Measurements from ENCODE around the gene TENM4. TPM values are rescaled to one million over a fixed set of nuclear protein-coding genes. Genes with fewer than 3 reads are reported as not detected.

TENM4 gene
- total RNA-seq, 1 experiment from 2014 or later: 9.9 TPM

GRCh38 chr11:78768971-78769370 is 671.9 kb downstream of the TENM4 start:
- H3K4me3 Mint-ChIP-seq (ENCODE audit: unreplicated experiment): no peak overlapping the region
- TF ChIP-seq CTCF (IDR thresholded peaks at IDR 0.05; ENCODE audit: unreplicated experiment): no peak
- no TSS peak for BruUV-seq (replicated peaks)
- H3K9me3 Mint-ChIP-seq (ENCODE audit: unreplicated experiment): no peaks in the 10 kb centered on the region
- H3K27me3 Mint-ChIP-seq (ENCODE audit: insufficient read depth, unreplicated experiment): no peaks in the 10 kb centered on the region
- H3K36me3 Mint-ChIP-seq (ENCODE audit: insufficient read depth, unreplicated experiment): no peaks in the 10 kb centered on the region
- intact Hi-C loops (cut with micrococcal nuclease): no loop called here
- POLR2A ChIA-PET: no interaction called here
- CTCF ChIA-PET: no interaction called here
- H3K27ac Mint-ChIP-seq (ENCODE audit: low read depth, unreplicated experiment): no peak overlapping the region
- no peak for DNase-seq (ENCODE audit: unreplicated experiment)
- H3K4me1 Mint-ChIP-seq (ENCODE audit: insufficient read depth, unreplicated experiment): no peaks in the 10 kb centered on the region

- BruUV-seq (replicated peaks): no TSS peak
Observed at GRCh38 chr11:78768345-78768744, 672.5 kb downstream of the TENM4 start.

GRCh38 chr11:78767027-78767932 is 673.5 kb downstream of the TENM4 start:
- intact Hi-C loops (cut with micrococcal nuclease): no loop called here
- CTCF ChIA-PET: interaction anchor here (0.6 kb wide), 1 partner anchor 348 kb away, joined by 3 read pairs; no protein-coding TSS in a partner anchor
- no peaks in the 10 kb centered on the region for H3K36me3 Mint-ChIP-seq (ENCODE audit: insufficient read depth, unreplicated experiment)

More at GRCh38 chr11:78768345-78768744, 672.5 kb downstream of the TENM4 start:
- DNase-seq (ENCODE audit: unreplicated experiment): no peak
- ChIA-PET POLR2A (no interaction called here), CTCF (interaction anchor here (0.7 kb wide), 1 partner anchor 12 kb away, joined by 3 read pairs; no protein-coding TSS in a partner anchor)
- H3K4me3 Mint-ChIP-seq (ENCODE audit: unreplicated experiment): no peak overlapping the region
- no peaks in the 10 kb centered on the region for H3K36me3 Mint-ChIP-seq (ENCODE audit: insufficient read depth, unreplicated experiment)
- no peaks in the 10 kb centered on the region for H3K9me3 Mint-ChIP-seq (ENCODE audit: unreplicated experiment)
- no peaks in the 10 kb centered on the region for H3K4me1 Mint-ChIP-seq (ENCODE audit: insufficient read depth, unreplicated experiment)
- TF ChIP-seq CTCF (IDR thresholded peaks at IDR 0.05; ENCODE audit: unreplicated experiment): no peak
- no peaks in the 10 kb centered on the region for H3K27me3 Mint-ChIP-seq (ENCODE audit: insufficient read depth, unreplicated experiment)
- no peak overlapping the region for H3K27ac Mint-ChIP-seq (ENCODE audit: low read depth, unreplicated experiment)
- intact Hi-C loops (cut with micrococcal nuclease): no loop called here

More at GRCh38 chr11:78767027-78767932, 673.5 kb downstream of the TENM4 start:
- Mint-ChIP-seq H3K4me1 (ENCODE audit: insufficient read depth, unreplicated experiment) (no peaks in the 10 kb centered on the region), H3K9me3 (ENCODE audit: unreplicated experiment) (no peaks in the 10 kb centered on the region), H3K27ac (ENCODE audit: low read depth, unreplicated experiment) (no peak overlapping the region), H3K27me3 (ENCODE audit: insufficient read depth, unreplicated experiment) (no peaks in the 10 kb centered on the region), H3K4me3 (ENCODE audit: unreplicated experiment) (no peak overlapping the region)
- BruUV-seq (replicated peaks): no TSS peak
- DNase-seq (ENCODE audit: unreplicated experiment): no peak
- TF ChIP-seq CTCF (IDR thresholded peaks at IDR 0.05; ENCODE audit: unreplicated experiment): no peak
- POLR2A ChIA-PET: no interaction called here

Data from MCF 10A (cell line).